AG20443 (cell line): ENCODE data around the gene PCDH17.

Source experiments
- DNase-seq: peaks from one replicate; pipeline ENCODE4 v3.0.0; 2012; ENCODE audit warnings: low spot score, mixed read lengths

PCDH17 gene, protein sequence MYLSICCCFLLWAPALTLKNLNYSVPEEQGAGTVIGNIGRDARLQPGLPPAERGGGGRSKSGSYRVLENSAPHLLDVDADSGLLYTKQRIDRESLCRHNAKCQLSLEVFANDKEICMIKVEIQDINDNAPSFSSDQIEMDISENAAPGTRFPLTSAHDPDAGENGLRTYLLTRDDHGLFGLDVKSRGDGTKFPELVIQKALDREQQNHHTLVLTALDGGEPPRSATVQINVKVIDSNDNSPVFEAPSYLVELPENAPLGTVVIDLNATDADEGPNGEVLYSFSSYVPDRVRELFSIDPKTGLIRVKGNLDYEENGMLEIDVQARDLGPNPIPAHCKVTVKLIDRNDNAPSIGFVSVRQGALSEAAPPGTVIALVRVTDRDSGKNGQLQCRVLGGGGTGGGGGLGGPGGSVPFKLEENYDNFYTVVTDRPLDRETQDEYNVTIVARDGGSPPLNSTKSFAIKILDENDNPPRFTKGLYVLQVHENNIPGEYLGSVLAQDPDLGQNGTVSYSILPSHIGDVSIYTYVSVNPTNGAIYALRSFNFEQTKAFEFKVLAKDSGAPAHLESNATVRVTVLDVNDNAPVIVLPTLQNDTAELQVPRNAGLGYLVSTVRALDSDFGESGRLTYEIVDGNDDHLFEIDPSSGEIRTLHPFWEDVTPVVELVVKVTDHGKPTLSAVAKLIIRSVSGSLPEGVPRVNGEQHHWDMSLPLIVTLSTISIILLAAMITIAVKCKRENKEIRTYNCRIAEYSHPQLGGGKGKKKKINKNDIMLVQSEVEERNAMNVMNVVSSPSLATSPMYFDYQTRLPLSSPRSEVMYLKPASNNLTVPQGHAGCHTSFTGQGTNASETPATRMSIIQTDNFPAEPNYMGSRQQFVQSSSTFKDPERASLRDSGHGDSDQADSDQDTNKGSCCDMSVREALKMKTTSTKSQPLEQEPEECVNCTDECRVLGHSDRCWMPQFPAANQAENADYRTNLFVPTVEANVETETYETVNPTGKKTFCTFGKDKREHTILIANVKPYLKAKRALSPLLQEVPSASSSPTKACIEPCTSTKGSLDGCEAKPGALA (N-terminal part only)

DNA sequence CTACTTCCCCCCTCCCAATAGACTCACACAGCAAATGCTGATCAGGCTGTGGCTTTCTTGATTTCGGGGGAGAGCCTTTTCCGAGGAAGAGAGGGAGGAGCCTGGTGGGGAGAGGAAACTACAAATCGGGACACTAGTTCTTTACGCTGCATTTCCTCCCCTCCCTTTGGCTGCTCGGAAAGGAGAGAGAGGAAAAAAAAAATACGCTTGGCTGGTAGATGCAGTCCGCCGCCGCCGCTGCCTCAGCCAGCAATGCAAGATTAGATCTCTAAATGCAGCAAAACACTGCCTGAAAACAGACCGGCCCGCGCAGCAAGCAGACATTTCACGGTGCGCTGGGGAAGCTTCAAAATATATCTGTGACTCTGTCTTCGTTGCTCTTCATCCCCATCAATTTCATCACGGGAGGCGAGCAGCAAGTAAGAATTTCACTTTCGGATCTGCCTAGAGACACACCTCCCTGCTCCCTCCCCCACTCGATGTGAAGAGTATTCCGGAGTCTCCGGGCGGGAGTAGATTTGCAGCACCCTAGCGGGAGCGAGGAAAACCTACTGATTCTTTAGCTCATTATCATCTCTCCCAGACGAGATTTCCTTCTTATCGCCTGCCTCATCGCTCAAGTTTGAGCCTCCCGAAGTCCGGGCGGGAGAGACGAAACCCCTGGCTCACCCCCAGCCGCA lies at the start of gene PCDH17:
Gene PCDH17 (plus strand): TSS at position 149 of the 680 bp plus-strand sequence. CDS start 803 bp downstream, outside the sequence.
- peak; percentile 40 for DNase-seq

DNA sequence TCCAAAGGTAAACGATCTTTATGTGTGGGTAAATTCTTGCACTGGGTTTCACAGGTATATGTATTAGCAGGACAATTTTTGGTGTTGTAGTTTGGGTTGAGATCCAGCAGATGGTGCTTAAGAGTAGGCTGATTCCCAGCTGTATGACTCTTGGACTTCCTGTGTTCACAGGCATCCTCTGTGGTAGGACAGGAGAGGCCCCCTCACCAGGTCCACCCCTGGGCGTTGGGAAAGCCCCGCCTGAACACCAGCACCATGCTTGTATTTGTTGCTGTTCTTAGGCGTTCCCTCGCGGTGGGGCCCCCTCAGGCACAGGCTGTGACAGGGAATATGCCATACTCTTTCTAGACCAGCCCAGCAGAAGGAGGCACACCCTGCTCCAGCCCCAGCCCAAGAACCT lies 49.5 kb upstream of the PCDH17 start:
- no peak for DNase-seq

DNA sequence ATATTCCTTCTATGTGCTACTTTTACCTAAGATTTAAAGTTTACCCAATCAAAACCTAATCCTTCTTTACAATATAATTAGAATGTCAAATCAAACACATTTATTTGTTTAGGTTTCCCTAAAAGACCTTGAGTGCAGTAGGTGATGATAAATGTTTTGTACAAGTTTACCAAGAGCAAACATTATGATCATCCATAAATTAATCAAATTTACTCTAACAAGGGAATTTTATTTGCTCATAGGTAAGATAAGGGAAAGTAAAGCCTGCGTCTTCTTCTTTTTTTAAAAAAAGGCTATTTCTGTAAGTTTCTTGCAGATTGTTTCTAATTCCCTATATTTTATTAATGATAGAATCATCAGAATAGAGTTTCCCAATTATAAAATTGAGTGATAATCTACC lies 48.0 kb upstream of the PCDH17 start:
- DNase-seq: no peak

DNA sequence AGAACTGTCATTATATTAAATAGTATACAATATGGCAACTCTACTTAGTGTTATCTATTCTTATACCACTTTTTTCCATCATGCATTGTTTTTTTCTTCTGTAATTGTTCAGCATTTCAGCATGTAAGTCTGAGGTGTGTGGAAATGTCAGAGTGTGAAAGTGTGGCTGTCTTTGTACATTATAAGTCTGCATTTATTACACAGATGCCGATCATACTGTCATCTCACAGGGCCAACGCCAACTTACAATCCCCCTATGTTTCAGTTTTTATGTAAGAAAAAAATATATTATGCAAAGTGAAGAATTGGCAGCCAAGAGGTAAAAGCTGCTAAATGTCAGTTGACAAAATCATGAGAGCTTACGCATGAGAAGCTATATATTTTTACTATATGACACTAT lies 42.9 kb upstream of the PCDH17 start:
- no peak for DNase-seq

DNA sequence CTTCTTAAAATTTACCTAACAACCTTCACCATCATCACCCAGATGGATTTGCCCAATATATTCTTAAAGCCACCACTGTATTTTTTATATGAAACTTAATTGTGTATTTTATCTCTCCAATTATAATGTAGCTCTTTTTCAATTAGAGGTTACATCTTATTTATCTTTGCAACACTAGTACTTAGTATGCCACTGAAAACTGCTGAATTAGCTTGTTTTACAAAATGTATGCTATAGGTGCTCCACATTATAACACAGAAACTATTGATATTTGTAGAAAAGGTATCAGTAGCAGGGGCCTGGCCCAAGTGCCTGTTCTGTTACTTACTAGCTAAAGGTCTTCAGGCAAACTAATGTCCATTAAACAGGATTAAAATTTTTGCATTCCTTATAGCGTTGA lies 35.8 kb upstream of the PCDH17 start:
- DNase-seq: no peak

DNA sequence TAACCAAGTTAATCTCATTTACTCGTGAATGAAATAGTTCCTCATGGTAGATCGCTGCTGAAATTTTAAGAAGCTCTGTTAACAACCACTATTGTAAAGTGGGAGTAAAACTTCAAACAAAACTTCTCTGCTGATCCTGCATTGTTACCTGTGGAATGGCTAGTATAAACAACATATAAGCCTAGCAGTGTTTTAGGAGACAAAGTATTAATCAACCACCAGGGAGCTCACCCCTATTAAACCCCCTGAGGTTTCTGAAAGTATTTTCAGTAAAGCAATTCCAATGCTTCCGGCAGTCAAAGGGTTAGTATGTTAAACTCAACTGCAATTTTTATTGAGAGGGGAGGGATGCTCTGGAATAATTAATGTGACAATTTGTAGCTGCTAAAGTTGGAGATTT lies 30.0 kb upstream of the PCDH17 start:
- no peak for DNase-seq

DNA sequence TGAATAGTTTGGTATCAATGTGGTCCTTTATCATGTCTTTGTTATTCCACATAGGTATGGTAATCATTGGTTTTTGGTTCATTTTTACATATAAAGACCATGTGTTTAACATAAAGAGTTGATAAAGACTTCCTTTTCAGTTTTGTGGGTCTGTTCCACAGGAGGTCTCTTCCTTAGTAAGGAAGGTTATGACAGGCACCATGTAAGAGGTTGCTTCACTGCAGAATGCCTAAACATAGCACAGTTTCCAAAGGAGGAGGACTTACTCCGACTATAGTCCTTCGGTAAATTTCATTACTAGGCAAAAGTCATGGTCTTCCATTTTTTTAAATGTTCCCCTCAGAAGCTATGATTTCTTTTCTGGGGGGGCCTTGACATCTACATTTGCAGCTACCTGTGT lies 27.1 kb upstream of the PCDH17 start:
- no peak for DNase-seq

DNA sequence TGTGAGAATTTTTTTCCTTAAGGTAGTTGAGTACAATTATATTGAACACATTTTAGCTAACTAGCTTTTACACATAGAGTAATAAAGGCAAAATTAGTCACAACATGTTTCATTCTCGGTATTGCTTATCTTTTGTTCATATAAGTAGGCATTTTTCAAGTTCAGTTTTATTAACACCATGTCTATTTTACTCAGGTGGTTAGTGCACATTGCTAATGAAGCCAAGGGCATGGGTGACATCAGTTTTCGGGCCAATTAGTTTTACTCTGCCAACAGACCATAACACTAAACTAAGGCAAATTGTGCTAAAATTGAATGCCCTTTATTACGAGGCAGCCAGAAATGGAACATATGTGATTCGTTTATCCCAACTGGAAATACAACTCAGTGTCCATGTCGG lies 19.6 kb upstream of the PCDH17 start:
- DNase-seq: no peak

DNA sequence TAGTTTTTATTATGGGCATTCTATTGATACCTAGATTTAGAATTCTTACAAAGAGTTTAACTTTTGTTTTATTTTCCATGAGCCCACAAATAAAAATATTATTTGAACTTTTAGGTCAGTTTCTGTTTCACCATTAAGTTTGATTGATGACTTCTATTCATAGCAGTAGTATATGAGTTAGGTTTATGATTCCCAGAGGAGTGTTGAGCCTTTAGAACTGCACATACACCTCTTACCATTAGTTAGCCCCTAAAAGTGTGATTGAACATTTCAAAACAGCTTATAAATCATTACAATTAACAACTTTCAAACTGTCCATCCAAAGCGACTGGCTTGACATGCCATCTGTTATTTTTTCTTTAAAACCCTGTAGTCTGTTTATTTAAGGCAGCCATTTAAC lies 19.0 kb upstream of the PCDH17 start:
- DNase-seq: no peak

DNA sequence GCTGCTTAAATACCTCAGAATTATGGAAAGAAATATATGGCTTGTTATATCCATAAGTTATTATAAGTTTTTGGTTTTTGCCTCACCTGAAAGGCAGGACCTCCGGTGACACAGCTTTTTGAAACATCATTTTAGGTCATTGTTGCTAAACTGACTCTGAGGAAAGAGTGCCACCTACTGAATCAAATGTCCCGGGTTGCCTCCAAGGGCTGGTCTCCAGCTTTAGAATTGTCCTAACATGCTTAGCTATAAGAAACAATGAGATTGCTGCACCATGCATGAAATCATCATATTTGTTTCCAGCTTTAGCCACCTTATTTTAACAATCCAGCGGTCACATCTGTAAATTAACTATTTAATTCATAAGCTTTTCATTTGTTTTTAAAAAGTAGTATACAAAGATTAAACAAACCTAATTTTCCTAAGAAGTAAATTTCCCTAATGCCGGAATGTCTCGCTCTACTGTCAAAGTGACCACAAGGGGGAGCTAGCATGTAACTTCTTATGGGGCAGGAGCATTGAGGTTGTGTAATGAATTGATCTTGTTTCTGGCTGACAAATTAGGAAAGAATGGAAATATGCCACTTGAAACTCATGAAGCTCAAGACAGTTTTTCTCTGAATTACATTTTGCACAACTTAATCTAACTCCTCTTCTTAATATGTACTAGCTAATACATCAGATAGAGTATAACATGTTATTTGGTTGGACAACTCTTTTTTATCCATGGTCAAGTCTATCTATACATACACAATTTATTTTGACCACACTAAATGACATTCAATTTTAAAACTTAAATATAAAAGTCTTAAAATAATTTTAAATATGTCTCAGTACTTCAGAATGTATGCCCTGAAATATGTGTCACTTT lies 6.7 kb upstream of the PCDH17 start:
- peak; percentile 48 for DNase-seq

DNA sequence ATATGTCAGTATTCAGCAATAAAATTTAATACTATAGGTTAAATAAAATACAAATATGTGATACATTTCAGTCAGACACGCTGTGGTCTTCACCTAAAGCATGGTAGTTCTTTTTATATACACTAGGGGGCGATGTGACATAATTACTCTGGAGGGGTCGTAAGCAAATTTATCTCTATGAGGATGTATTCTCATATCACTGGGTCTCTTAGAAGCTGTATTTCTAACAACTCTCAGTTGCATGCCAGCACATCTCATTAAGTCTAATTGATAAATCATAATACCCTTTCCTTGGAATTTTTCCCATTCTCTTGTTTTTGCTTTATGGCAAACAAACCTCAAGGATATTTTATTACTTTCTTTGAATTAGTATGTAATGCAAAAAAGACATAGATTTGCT lies 3.9 kb upstream of the PCDH17 start:
- DNase-seq: peak; percentile 16

DNA sequence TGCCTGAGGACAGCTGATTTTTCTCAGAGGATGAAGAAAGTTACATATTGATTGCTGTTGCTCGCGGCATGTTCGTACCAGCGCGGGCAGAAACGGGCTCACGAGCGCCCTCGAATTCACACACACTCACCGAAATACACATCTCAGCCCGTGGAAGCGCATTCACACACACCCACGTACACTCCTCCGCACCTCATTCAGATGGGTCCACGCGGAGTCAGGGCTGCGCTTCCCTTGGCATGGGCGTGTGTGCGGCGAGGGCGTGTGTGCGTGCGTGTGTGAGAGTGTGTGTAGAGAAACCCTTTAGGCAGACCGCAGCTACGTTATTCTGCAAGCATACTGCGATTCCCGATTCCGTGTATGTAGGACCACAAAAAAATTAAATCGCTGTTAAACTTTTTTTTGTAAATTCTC lies 2.1 kb upstream of the PCDH17 start:
- DNase-seq: peak; percentile 9

DNA sequence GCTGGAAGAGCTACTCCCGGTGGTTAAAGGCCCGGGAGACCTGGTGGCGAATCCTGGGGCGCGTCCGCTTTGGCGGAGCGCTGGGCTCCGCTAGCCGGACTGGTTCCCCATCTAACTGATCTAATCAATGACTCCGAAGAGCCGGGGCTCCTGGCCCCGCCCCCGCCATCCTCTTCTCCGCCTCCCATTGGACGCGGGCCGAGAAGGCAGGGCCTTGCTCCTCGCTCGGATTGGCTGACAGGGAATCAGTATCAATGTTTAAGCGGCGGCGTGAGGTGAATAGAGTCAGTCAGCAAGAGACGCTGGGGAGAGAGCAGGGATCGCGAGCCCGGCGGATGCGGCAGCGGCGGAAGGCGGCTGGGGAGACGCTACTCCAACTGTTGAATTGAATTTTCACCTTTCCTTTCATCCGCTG lies 1.7 kb upstream of the PCDH17 start:
- peak; percentile 69 for DNase-seq

DNA sequence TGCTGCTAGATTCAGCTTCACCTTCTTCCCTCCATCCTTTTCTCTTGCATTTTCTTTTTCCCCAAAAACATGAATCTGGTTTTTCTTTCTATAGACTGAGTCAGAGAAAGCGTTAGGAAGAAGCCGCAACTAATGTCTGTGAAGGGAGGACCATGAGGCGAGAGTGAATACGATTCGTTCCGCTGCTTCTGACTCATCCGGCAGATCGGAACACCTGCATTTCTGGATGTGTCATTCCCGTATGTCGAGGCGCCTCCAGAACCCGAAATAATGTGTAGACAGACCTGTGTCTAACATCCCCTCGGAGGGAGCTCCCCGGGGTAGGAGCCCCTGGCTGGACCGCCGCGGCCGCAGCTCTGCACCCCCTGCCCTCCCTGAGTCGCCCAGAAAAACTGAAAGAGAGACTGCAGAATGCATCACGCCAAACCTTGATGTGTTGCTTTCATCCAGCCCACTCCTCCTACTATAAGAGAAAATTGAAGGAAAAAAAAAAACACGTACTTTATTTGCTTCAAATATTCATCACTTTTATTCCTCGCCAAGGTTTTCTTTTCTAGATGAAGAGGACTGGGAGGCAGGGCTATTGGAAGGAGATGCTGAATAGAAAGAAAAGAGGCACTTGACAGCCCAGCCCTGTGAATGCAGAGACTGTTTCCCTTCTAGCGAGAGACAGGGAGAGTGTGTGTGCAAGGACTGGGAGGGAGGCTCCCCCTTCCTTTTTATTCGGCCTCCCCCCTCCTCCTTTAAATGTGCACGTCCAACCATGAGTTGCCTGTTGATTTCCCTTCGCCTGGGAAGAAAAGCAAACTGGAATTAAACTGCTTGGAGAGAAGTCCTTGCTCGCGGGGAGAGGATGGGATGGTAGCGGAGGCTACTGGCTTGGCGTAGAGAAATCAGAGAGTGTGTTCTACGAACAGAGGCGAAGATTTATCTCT lies 616 bp upstream of the PCDH17 start:
- peak; percentile 12 for DNase-seq

DNA sequence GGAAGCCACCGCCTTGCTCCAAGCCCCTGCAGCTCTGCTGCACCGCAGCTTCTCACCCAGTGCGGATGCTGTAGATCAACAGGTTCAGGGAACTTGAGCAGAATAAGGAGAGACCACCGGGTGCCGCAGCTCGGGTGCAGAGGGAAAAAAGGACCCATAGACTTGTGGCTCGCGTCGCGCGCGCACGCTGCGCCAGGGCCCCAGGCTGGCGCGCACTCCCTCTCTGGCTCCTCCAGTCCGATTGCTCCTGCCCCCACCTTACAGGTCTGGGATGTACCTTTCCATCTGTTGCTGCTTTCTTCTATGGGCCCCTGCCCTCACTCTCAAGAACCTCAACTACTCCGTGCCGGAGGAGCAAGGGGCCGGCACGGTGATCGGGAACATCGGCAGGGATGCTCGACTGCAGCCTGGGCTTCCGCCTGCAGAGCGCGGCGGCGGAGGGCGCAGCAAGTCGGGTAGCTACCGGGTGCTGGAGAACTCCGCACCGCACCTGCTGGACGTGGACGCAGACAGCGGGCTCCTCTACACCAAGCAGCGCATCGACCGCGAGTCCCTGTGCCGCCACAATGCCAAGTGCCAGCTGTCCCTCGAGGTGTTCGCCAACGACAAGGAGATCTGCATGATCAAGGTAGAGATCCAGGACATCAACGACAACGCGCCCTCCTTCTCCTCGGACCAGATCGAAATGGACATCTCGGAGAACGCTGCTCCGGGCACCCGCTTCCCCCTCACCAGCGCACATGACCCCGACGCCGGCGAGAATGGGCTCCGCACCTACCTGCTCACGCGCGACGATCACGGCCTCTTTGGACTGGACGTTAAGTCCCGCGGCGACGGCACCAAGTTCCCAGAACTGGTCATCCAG lies 964 bp downstream of the PCDH17 start:
- DNase-seq: peak; percentile 13

DNA sequence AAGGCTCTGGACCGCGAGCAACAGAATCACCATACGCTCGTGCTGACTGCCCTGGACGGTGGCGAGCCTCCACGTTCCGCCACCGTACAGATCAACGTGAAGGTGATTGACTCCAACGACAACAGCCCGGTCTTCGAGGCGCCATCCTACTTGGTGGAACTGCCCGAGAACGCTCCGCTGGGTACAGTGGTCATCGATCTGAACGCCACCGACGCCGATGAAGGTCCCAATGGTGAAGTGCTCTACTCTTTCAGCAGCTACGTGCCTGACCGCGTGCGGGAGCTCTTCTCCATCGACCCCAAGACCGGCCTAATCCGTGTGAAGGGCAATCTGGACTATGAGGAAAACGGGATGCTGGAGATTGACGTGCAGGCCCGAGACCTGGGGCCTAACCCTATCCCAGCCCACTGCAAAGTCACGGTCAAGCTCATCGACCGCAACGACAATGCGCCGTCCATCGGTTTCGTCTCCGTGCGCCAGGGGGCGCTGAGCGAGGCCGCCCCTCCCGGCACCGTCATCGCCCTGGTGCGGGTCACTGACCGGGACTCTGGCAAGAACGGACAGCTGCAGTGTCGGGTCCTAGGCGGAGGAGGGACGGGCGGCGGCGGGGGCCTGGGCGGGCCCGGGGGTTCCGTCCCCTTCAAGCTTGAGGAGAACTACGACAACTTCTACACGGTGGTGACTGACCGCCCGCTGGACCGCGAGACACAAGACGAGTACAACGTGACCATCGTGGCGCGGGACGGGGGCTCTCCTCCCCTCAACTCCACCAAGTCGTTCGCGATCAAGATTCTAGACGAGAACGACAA lies 1.8 kb downstream of the PCDH17 start:
- peak; percentile 8 for DNase-seq

DNA sequence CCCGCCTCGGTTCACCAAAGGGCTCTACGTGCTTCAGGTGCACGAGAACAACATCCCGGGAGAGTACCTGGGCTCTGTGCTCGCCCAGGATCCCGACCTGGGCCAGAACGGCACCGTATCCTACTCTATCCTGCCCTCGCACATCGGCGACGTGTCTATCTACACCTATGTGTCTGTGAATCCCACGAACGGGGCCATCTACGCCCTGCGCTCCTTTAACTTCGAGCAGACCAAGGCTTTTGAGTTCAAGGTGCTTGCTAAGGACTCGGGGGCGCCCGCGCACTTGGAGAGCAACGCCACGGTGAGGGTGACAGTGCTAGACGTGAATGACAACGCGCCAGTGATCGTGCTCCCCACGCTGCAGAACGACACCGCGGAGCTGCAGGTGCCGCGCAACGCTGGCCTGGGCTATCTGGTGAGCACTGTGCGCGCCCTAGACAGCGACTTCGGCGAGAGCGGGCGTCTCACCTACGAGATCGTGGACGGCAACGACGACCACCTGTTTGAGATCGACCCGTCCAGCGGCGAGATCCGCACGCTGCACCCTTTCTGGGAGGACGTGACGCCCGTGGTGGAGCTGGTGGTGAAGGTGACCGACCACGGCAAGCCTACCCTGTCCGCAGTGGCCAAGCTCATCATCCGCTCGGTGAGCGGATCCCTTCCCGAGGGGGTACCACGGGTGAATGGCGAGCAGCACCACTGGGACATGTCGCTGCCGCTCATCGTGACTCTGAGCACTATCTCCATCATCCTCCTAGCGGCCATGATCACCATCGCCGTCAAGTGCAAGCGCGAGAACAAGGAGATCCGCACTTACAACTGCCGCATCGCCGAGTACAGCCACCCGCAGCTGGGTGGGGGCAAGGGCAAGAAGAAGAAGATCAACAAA lies 2.6 kb downstream of the PCDH17 start:
- DNase-seq: peak; percentile 5
